ENCODE results near the gene SYNPO2.

SYNPO2 gene

GRCh38 chr4:118916691-118917289, 28.1 kb downstream of the SYNPO2 start:
- H3K36me3 Mint-ChIP-seq (ENCODE audit: low read depth), result no peaks in the 10 kb centered on the region
- no peak for DNase-seq
- no peaks in the 10 kb centered on the region for H3K9me3 Mint-ChIP-seq
- no peaks in the 10 kb centered on the region for H3K27me3 Mint-ChIP-seq (ENCODE audit: low read depth, poor library complexity)
- no peaks in the 10 kb centered on the region for H3K4me1 Mint-ChIP-seq
- H3K4me3 Mint-ChIP-seq, result no peak overlapping the region
- TF ChIP-seq, protein P1, sequence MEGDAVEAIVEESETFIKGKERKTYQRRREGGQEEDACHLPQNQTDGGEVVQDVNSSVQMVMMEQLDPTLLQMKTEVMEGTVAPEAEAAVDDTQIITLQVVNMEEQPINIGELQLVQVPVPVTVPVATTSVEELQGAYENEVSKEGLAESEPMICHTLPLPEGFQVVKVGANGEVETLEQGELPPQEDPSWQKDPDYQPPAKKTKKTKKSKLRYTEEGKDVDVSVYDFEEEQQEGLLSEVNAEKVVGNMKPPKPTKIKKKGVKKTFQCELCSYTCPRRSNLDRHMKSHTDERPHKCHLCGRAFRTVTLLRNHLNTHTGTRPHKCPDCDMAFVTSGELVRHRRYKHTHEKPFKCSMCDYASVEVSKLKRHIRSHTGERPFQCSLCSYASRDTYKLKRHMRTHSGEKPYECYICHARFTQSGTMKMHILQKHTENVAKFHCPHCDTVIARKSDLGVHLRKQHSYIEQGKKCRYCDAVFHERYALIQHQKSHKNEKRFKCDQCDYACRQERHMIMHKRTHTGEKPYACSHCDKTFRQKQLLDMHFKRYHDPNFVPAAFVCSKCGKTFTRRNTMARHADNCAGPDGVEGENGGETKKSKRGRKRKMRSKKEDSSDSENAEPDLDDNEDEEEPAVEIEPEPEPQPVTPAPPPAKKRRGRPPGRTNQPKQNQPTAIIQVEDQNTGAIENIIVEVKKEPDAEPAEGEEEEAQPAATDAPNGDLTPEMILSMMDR (IDR thresholded peaks at IDR 0.05), result no peak
- H3K27ac Mint-ChIP-seq, result no peak overlapping the region

DNA sequence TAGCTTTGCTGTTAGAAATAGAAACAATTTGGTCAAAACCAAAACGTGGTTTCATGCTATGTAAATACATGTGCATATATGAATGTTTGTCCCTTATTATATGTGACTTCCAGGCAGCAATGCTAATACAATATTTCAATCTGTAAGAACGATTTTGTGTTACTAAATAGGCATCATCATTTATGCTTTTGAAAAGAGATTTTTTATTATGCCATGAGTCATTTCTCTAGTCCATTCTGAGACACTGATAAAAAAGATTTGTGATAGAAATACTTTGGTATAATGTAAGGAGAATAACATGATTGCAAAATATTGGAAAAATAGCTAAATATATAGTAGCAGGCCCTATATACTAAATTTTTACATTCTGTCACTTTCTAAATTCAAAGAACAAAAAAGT, 28.9 kb downstream of the SYNPO2 start:
- no peaks in the 10 kb centered on the region for H3K27me3 Mint-ChIP-seq (ENCODE audit: low read depth, poor library complexity)

DNA sequence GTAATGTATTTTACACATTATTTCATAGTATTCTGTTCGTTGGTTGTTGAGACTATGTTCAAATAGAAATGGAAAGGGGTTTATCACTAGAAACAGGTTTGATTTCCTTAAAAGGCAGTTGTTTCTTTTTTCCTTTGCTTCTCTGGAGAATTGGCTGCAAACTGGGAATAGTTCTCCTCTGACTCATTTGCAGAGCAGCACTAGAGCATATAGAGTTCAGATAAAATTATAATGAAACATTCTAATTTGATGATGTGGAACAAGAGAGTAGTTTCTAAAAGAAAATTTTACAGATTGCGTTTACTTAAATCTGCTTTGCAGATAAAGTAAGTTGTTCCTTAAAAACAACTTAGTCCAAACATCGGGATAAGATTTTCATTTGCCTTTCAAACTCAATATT, 29.7 kb downstream of the SYNPO2 start:
- H3K4me3 Mint-ChIP-seq, result no peak overlapping the region
- no peaks in the 10 kb centered on the region for H3K27me3 Mint-ChIP-seq (ENCODE audit: low read depth, poor library complexity)
- no peaks in the 10 kb centered on the region for H3K9me3 Mint-ChIP-seq
- H3K36me3 Mint-ChIP-seq (ENCODE audit: low read depth), result no peaks in the 10 kb centered on the region
- no peaks in the 10 kb centered on the region for H3K4me1 Mint-ChIP-seq
- TF ChIP-seq, protein P1 (IDR thresholded peaks at IDR 0.05), result no peak
- DNase-seq, result no peak
- no peak overlapping the region for H3K27ac Mint-ChIP-seq

More for the DNA sequence above, 28.9 kb downstream of the SYNPO2 start:
- Mint-ChIP-seq H3K9me3 (no peaks in the 10 kb centered on the region), H3K36me3 (ENCODE audit: low read depth) (no peaks in the 10 kb centered on the region), H3K4me1 (no peaks in the 10 kb centered on the region), H3K4me3 (no peak overlapping the region), H3K27ac (no peak overlapping the region)
- TF ChIP-seq, protein P1 (IDR thresholded peaks at IDR 0.05), result no peak
- no peak for DNase-seq

DNA sequence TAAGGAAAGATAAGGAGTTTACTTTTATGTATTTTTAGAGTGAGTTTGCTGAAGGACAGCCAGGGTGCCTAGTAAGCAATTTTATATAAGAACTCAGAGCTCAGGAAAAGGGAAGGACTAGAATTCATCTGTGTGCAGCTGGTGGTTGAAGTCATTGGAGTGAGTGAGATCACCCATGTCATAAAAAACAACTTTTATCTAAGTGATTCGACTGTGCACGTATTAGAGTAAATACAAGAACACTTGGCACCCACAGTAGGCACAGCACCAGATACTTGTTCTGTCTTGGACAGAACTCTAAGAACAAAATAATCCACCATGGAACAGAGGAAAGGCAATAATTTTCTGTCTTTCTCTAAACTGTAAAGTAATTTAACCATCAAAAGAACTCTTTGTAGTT, 31.6 kb downstream of the SYNPO2 start:
- Mint-ChIP-seq H3K9me3 (no peaks in the 10 kb centered on the region), H3K4me3 (no peak overlapping the region), H3K36me3 (ENCODE audit: low read depth) (no peaks in the 10 kb centered on the region), H3K27ac (no peak overlapping the region), H3K27me3 (ENCODE audit: low read depth, poor library complexity) (no peaks in the 10 kb centered on the region), H3K4me1 (no peaks in the 10 kb centered on the region)
- no peak for DNase-seq
- TF ChIP-seq, protein P1 (IDR thresholded peaks at IDR 0.05), result no peak

- DNase-seq, result no peak
- no peaks in the 10 kb centered on the region for H3K4me1 Mint-ChIP-seq
- no peak overlapping the region for H3K27ac Mint-ChIP-seq
- TF ChIP-seq, protein P1 (IDR thresholded peaks at IDR 0.05), result no peak
- H3K4me3 Mint-ChIP-seq, result no peak overlapping the region
- H3K36me3 Mint-ChIP-seq (ENCODE audit: low read depth), result no peaks in the 10 kb centered on the region
- no peaks in the 10 kb centered on the region for H3K27me3 Mint-ChIP-seq (ENCODE audit: low read depth, poor library complexity)
- H3K9me3 Mint-ChIP-seq, result no peaks in the 10 kb centered on the region
Observed at GRCh38 chr4:118921786-118922185, 33.1 kb downstream of the SYNPO2 start.

GRCh38 chr4:118923891-118924290, 35.2 kb downstream of the SYNPO2 start:
- no peak overlapping the region for H3K27ac Mint-ChIP-seq
- no peaks in the 10 kb centered on the region for H3K36me3 Mint-ChIP-seq (ENCODE audit: low read depth)
- no peaks in the 10 kb centered on the region for H3K4me1 Mint-ChIP-seq
- H3K4me3 Mint-ChIP-seq, result no peak overlapping the region
- no peaks in the 10 kb centered on the region for H3K9me3 Mint-ChIP-seq
- TF ChIP-seq, protein P1 (IDR thresholded peaks at IDR 0.05), result no peak
- H3K27me3 Mint-ChIP-seq (ENCODE audit: low read depth, poor library complexity), result no peaks in the 10 kb centered on the region
- no peak for DNase-seq

All from nephron progenitor cell (in vitro differentiated cells).